Coronary artery (tissue), 2 donors: ENCODE results near the gene TTI1.

Source experiments
- DNase-seq: peaks from one replicate; pipeline ENCODE4 v3.0.0-alpha.2; 2017; ENCODE audit warnings: low spot score
- H3K27ac ChIP-seq, 2 donors: fragments of 200-600 bp; sonication (generic); one replicate each; pipeline ENCODE4 v1.5.1; 2016 to 2019
- H3K4me3 ChIP-seq: fragments of 200-600 bp; sonication (generic); 2 replicates; pipeline ENCODE4 v1.5.1; 2016; ENCODE audit warnings: mild to moderate bottlenecking, moderate library complexity
- TF ChIP-seq, protein P1 (sequence below): fragments of 200-600 bp; sonication (generic); IDR thresholded peaks from one replicate; pipeline ENCODE4 v1.5.1; 2019; ENCODE audit warnings: antibody characterized with exemption

The TTI1 gene

DNA sequence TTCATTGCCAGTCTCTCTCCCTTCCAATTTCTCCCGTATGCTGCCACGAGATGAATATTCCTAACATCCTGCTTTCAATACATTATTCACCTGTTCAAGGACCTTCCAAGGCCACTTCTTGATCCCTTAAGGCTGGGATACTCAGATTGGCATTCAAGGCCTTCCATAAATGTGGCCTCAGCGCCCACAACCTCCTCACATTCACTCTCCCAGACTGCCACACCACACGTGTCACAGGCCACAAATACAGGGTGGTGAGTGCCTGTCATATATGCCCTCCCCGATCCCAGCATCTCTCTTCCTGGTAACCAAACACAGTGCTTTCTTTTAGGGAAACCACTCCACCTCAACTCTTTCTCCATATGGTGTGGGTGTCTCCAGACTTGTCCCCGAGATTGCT lies 55.5 kb downstream of the TTI1 start:
- TF ChIP-seq, protein P1, sequence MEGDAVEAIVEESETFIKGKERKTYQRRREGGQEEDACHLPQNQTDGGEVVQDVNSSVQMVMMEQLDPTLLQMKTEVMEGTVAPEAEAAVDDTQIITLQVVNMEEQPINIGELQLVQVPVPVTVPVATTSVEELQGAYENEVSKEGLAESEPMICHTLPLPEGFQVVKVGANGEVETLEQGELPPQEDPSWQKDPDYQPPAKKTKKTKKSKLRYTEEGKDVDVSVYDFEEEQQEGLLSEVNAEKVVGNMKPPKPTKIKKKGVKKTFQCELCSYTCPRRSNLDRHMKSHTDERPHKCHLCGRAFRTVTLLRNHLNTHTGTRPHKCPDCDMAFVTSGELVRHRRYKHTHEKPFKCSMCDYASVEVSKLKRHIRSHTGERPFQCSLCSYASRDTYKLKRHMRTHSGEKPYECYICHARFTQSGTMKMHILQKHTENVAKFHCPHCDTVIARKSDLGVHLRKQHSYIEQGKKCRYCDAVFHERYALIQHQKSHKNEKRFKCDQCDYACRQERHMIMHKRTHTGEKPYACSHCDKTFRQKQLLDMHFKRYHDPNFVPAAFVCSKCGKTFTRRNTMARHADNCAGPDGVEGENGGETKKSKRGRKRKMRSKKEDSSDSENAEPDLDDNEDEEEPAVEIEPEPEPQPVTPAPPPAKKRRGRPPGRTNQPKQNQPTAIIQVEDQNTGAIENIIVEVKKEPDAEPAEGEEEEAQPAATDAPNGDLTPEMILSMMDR: no peak
- no peak for DNase-seq
- no peak overlapping the region for H3K27ac ChIP-seq
- H3K4me3 ChIP-seq: no peak overlapping the region

DNA sequence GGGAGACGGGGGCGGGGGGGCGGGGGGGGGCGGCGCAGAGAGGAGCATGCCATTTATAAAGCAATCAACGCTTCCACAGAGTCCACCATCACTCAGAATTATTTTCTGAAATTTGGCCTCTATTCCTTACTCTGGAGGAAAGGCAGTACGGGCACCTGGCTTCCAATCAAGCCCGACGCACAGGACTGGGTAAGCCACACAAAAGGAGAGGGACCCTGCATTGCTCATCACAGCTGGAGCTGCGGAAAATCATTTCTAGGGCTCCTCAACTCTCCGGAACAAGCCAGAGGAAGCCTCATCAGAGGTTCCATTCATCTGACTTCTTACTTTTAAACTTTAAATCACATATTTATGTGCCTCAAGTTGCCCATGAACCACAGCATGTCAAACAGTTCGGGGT lies 55.9 kb downstream of the TTI1 start:
- H3K27ac ChIP-seq: no peak overlapping the region
- TF ChIP-seq, protein P1: no peak
- DNase-seq: no peak
- H3K4me3 ChIP-seq: no peak overlapping the region

DNA sequence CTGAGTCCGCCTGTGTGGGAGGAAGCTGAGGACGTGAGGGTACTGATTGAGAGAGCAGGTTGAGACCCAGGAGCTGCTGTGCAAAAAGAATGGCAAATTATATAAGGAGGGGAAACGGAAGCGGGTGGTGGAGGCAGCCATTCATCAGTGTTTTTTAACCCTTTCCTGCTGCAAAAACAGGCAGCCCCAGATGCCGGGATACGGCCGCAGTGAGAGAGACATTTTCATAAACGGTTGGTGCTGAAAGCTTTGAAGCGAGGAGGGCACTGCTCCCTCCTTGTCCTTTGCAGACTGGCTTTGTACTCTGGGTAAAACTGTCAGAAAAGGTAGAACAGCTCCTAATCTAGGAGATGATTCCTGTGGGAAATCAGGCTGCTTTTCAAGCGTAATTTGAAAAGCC lies 56.4 kb downstream of the TTI1 start:
- DNase-seq: no peak
- TF ChIP-seq, protein P1: no peak
- Histone ChIP-seq H3K4me3 (no peak overlapping the region), H3K27ac (no peak overlapping the region)

DNA sequence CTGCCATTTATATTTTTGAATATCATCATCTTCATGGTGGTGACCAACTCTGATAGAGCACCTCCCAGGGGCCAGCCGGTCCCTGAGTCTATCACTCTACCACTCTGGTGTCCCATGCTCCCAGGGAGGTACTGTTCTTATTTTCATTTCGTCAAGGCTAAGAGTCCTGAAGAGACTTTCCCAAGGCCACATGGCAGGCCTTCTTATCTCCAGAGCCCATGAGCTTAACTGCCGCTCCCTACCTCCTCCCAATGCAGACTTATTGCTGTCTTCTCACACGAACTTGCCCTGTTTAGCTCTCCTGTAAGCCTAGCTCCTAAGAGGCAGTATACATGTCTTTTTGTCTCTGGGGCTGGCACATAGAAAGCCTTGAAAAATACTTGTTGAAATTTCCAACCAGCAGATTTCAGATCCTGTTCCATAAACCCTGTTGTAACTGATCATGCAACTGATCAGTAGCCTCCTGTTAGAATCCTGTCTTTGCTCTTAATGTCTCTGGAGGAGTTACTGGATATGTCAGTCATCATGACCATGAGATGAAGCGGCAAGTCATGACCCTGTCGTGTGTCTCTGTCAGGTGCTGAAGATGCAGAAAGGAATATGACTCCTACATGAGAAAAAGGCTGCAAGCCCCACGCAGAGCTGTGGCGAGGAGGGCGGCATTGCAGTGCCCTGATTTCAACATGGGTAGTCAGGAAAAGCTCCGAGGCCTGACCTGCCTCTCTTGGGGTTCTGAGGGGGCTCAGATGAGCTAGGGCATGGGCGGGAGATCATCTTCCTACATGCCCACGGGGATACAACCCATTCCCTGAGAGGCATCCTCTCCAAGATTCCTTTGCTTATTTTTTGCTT lies 60.0 kb downstream of the TTI1 start:
- Histone ChIP-seq H3K27ac (no peak overlapping the region), H3K4me3 (no peak overlapping the region)
- no peak for DNase-seq
- TF ChIP-seq, protein P1: no peak

DNA sequence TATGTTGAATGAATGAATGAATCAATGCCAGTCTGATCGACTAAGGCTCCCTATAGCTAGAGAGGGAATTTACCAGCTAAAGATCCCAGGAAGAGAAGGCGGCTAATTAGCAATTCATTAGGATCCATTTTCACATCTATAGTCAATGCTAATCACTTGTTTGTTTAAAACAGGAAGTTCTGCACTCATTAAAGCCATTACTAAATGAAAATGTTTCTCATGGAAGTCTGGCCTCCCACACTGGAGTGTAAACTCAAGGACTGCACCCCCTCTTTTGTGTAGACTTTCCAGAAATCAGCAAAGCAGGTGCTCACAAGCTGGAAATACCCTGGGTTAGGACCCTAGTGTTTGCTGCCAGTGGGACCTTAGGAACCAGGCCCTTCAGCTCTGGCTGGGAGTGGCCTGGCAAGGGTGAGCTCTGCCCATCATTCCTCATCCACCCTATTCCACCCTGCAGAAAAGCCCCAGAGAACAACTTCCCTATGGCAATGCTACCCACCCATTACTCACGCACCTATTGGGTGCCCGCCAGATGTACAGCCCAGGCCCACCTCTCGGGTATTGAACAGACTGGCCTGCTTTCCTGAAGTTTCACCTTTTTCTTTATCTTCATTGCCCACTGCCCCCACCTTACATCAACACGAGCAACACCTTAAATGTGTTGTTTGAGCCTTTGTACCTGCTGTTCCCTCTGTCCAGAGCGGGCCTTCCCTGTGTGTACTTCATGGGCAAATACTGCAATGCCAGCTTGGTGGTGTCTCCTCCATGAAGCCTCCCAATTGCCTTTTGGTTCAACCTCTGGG lies 60.8 kb downstream of the TTI1 start:
- Histone ChIP-seq H3K4me3 (no peak overlapping the region), H3K27ac (no peak overlapping the region)
- TF ChIP-seq, protein P1: no peak
- DNase-seq: no peak

DNA sequence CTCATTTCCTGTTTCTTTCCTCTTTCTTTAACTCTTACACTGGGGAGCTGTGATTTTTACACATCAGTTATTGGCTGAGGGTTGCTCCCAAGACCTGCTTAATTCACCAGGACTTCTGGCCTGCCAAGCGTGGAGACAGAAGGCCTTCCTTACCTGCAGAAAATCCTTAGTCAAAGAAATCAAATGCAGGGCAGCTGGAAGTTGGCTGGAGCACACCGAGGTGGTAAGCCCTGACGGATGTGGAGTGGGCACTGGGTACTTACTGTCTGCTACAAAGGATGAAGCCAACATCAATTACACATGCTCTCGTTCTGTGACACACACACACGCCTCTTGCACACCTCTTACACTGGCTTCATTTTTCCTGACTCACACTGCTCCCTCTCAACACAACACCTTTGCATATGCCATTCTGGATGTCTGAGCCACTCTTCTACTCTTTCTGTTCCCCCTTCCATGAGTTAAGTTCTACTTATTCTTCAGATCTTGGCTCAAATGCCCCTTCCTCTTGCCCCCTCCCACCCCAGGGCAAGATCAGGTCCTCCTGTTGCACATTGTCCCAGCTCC lies 61.6 kb downstream of the TTI1 start:
- Histone ChIP-seq H3K27ac (no peak overlapping the region), H3K4me3 (no peak overlapping the region)
- DNase-seq: no peak
- TF ChIP-seq, protein P1: no peak
